Liver (tissue), 9 donors: ENCODE measurements around the gene CAMKMT. TPM values are rescaled to one million over a fixed set of nuclear protein-coding genes. Genes with fewer than 3 reads are reported as not detected.

ENCODE experiments used
- DNase-seq: peaks from one replicate; pipeline ENCODE4 v3.0.0-alpha.2; 2017; ENCODE audit warnings: low spot score
- H3K27ac ChIP-seq, 2 donors: one replicate each; pipeline ENCODE4 v1.7.0; 2013; ENCODE audit warnings: inconsistent platforms in 2 of 2, low read length in 2 of 2, control low read depth in 1 of 2, low read depth in 1 of 2, mild to moderate bottlenecking in 1 of 2
- H3K27me3 ChIP-seq, 4 donors: one replicate each; pipeline versions ENCODE4 v1.6.1 to v1.7.0; 2013; ENCODE audit warnings: low read length in 3 of 4, inconsistent platforms in 1 of 4, mild to moderate bottlenecking in 1 of 4, moderate library complexity in 1 of 4; ENCODE audit not compliant: control insufficient read depth in 4 of 4, insufficient read depth in 4 of 4
- H3K36me3 ChIP-seq, 4 donors: one replicate each; pipeline versions ENCODE4 v1.6.1 to v1.7.0; 2013; ENCODE audit warnings: low read length in 3 of 4, mild to moderate bottlenecking in 3 of 4, low read depth in 1 of 4, moderate library complexity in 1 of 4; ENCODE audit not compliant: control insufficient read depth in 4 of 4, insufficient read depth in 3 of 4
- H3K4me1 ChIP-seq, 4 donors: one replicate each; pipeline versions ENCODE4 v1.6.1 to v1.7.0; 2013; ENCODE audit warnings: low read length in 3 of 4, mild to moderate bottlenecking in 3 of 4, moderate library complexity in 1 of 4; ENCODE audit not compliant: control insufficient read depth in 4 of 4, insufficient read depth in 4 of 4
- H3K4me3 ChIP-seq, 3 donors: one replicate each; pipeline versions ENCODE4 v1.6.1 to v1.7.0; 2013; ENCODE audit warnings: low read length in 3 of 3, control low read depth in 1 of 3, low read depth in 1 of 3, mild to moderate bottlenecking in 1 of 3
- H3K9ac ChIP-seq, 2 donors: one replicate each; pipeline ENCODE4 v1.7.0; 2013; ENCODE audit warnings: low read length in 2 of 2, mild to moderate bottlenecking in 2 of 2, moderate library complexity in 2 of 2, control low read depth in 1 of 2, low read depth in 1 of 2
- H3K9me3 ChIP-seq, 4 donors: one replicate each; pipeline versions ENCODE4 v1.6.1 to v1.7.0; 2013; ENCODE audit warnings: low read length in 3 of 4; ENCODE audit not compliant: control insufficient read depth in 4 of 4
- CTCF ChIP-seq: fragments of 150-350 bp; IDR thresholded peaks from 2 replicates; pipeline ENCODE4 v1.5.1; 2017; ENCODE audit warnings: improper control_type of control experiment, low read depth, low read length; ENCODE audit not compliant: missing input control
- EGR1 ChIP-seq, 2 donors: IDR thresholded peaks; 2 replicates each; pipeline ENCODE4 v1.6.1; 2016 to 2018; ENCODE audit warnings: antibody characterized with exemption in 2 of 2, low read depth in 2 of 2
- FOXA1 ChIP-seq: IDR thresholded peaks from 2 replicates; pipeline ENCODE4 v1.6.1; 2016; ENCODE audit warnings: antibody characterized with exemption
- FOXA2 ChIP-seq: IDR thresholded peaks from 2 replicates; pipeline ENCODE4 v1.6.1; 2016; ENCODE audit warnings: antibody characterized with exemption
- GABPA ChIP-seq, 2 donors: IDR thresholded peaks in 1 of 2; conservative IDR thresholded peaks in 1 of 2; 2 replicates each; pipeline ENCODE4 v1.6.1; 2016; ENCODE audit warnings: antibody characterized with exemption in 2 of 2, mild to moderate bottlenecking in 1 of 2, moderate library complexity in 1 of 2
- HNF4G ChIP-seq: IDR thresholded peaks from 2 replicates; pipeline ENCODE4 v1.6.1; 2016; ENCODE audit warnings: antibody characterized with exemption
- JUND ChIP-seq, 2 donors: IDR thresholded peaks; 2 replicates each; pipeline ENCODE4 v1.6.1; 2016; ENCODE audit warnings: antibody characterized with exemption in 2 of 2
- NR2F2 ChIP-seq: IDR thresholded peaks from 2 replicates; pipeline ENCODE4 v1.6.1; 2016; ENCODE audit warnings: antibody characterized with exemption
- RAD21 ChIP-seq, 2 donors: IDR thresholded peaks; 2 replicates each; pipeline ENCODE4 v1.6.1; 2016; ENCODE audit warnings: antibody characterized with exemption in 2 of 2, mild to moderate bottlenecking in 2 of 2
- REST ChIP-seq: IDR thresholded peaks from 2 replicates; pipeline ENCODE4 v1.6.1; 2016; ENCODE audit warnings: antibody characterized with exemption, mild to moderate bottlenecking
- RXRA ChIP-seq, 2 donors: IDR thresholded peaks; 2 replicates each; pipeline ENCODE4 v1.6.1; 2017 to 2018; ENCODE audit warnings: antibody characterized with exemption in 2 of 2, mild to moderate bottlenecking in 1 of 2
- SP1 ChIP-seq: IDR thresholded peaks from 2 replicates; pipeline ENCODE4 v1.6.1; 2018; ENCODE audit warnings: antibody characterized with exemption, mild to moderate bottlenecking
- TAF1 ChIP-seq: conservative IDR thresholded peaks from 2 replicates; pipeline ENCODE4 v1.6.1; 2016; ENCODE audit warnings: antibody characterized with exemption, mild to moderate bottlenecking
- YY1 ChIP-seq: IDR thresholded peaks from 2 replicates; pipeline ENCODE4 v1.6.1; 2016; ENCODE audit warnings: antibody characterized with exemption, mild to moderate bottlenecking
- ZBTB33 ChIP-seq: IDR thresholded peaks from 2 replicates; pipeline ENCODE4 v1.6.1; 2016; ENCODE audit warnings: antibody characterized with exemption
- WGBS: extraction: QIAGEN DNeasy Blood & Tissue Kit; methylation state at CpG from one replicate; pipeline ENCODE4 v1.1.7; 2013; 5-methylcytosine and 5-hydroxymethylcytosine counted together
- polyA plus RNA-seq, 2 donors: library from polyadenylated mRNA; stranded (reverse) in 1 of 2; unstranded in 1 of 2; fragments of 200-250 nt in 1 of 2; fragments of >200 nt in 1 of 2; fragmentation: Nextera tagmentation in 1 of 2; extraction: Ambion mirVana in 1 of 2; gene quantifications; one replicate each; pipeline versions ENCODE4 v1.2.1 to v1.2.3, GENCODE V29; 2013 to 2015
- total RNA-seq, 2 donors: library from RNA; depleted of rRNA; stranded (reverse); fragments of >200 nt; gene quantifications; one replicate each; pipeline ENCODE4 v1.2.3, GENCODE V29; 2014
- TF ChIP-seq, protein P1 (sequence below): IDR thresholded peaks from 2 replicates; pipeline ENCODE4 v1.6.1; 2016; ENCODE audit warnings: antibody characterized with exemption
- donor health status: healthy.
- donor health status: healthy.
- donor health status: healthy.
- donor health status: healthy.
- donor health status: healthy.

CAMKMT gene
- total and polyA plus RNA-seq, 4 donors, result 1.5 to 12.7 (median 7.1) TPM

- Histone ChIP-seq H3K27me3 (no peaks in the 10 kb centered on the region), H3K4me3 (no peak overlapping the region), H3K36me3 (no peaks in the 10 kb centered on the region), H3K9ac (no peak overlapping the region), H3K4me1 (no peaks in the 10 kb centered on the region), H3K27ac (no peak overlapping the region), H3K9me3 (peaks cover 0 to 5% (median 0%) of the 10 kb centered on the region in 4 donors)
- TF ChIP-seq YY1, result no peak
- WGBS, result 88% methylated on average over 1 of the region's 1 CpG
- DNase-seq, result no peak
These were observed 369.8 kb downstream of the CAMKMT start for GRCh38 chr2:44731505-44731904.

- peaks cover 0 to 5% (median 1%) of the 10 kb centered on the region in 4 donors for H3K9me3 ChIP-seq
- 89% methylated on average over 3 of the region's 3 CpGs for WGBS
- TF ChIP-seq YY1, result no peak
- no peak for TF ChIP-seq TAF1
- no peak for TF ChIP-seq EGR1 (IDR thresholded peaks at IDR 0.05; ENCODE audit: low read depth in 2 of 2)
- no peak for TF ChIP-seq JUND (IDR thresholded peaks at IDR 0.05)
- no peak for TF ChIP-seq CTCF
- no peak for TF ChIP-seq REST
- TF ChIP-seq HNF4G, result no peak
- TF ChIP-seq FOXA1, result no peak
- TF ChIP-seq ZBTB33, result no peak
- TF ChIP-seq, protein P1, sequence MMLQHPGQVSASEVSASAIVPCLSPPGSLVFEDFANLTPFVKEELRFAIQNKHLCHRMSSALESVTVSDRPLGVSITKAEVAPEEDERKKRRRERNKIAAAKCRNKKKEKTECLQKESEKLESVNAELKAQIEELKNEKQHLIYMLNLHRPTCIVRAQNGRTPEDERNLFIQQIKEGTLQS, result no peak
- no peak for TF ChIP-seq FOXA2
- TF ChIP-seq SP1, result no peak
- TF ChIP-seq GABPA (IDR thresholded peaks at IDR 0.05 in 1 of 2, conservative IDR thresholded peaks at IDR 0.05 in 1 of 2), result no peak
- no peak for TF ChIP-seq RAD21 (IDR thresholded peaks at IDR 0.05)
- TF ChIP-seq NR2F2, result no peak
- TF ChIP-seq RXRA (IDR thresholded peaks at IDR 0.05), result no peak
- peaks cover 0 to 2% (median 0%) of the 10 kb centered on the region in 4 donors for H3K4me1 ChIP-seq
- no peaks in the 10 kb centered on the region for H3K27me3 ChIP-seq
- no peak overlapping the region for H3K9ac ChIP-seq
- no peaks in the 10 kb centered on the region for H3K36me3 ChIP-seq
- no peak overlapping the region for H3K27ac ChIP-seq
- H3K4me3 ChIP-seq, result no peak overlapping the region
- DNase-seq, result no peak
These were observed 374.7 kb downstream of the CAMKMT start for GRCh38 chr2:44736270-44736942.
